GM21381 (cell line): ENCODE data around the gene PLEKHH1.
"Not testable (repeated sequence)": the region's sequence is repeated elsewhere in the genome, so short reads cannot be mapped to it uniquely, and the experiment has no call there.

ENCODE experiments used
- ATAC-seq: cut with Tn5 transposase; IDR thresholded peaks from one replicate; pipeline ENCODE4 v1.9.1; 2021; ENCODE audit warnings: mild to moderate bottlenecking, moderate library complexity; ENCODE audit not compliant: unreplicated experiment

The PLEKHH1 gene

GRCh38 chr14:67529947-67530935 is 2.8 kb upstream of the PLEKHH1 start:
- ATAC-seq, result no peak

GRCh38 chr14:67532606-67532997 is 488 bp upstream of the PLEKHH1 start:
- no peak for ATAC-seq

- ATAC-seq, result no peak
Measured at GRCh38 chr14:67533754-67534085, 630 bp downstream of the PLEKHH1 start.

DNA sequence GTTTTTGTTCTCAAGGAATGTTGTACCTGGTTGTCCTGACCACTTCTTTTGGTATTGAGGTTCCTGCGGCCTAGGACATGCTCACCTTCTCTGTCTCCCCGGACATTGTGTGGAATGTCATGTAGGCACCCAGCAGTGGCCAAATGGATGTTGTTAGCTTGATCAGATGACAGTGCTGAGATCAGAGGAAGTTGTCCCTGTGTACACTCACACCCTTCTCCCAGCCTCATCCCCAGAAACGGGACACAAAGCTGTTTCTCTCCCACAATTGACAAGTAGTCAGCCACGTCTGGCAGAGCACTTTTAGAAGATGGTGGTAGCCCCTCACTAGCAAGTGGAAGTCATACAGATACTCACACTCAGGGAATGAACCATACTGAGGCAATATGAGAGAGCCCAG is 3.0 kb downstream of the PLEKHH1 start:
- no peak for ATAC-seq

DNA sequence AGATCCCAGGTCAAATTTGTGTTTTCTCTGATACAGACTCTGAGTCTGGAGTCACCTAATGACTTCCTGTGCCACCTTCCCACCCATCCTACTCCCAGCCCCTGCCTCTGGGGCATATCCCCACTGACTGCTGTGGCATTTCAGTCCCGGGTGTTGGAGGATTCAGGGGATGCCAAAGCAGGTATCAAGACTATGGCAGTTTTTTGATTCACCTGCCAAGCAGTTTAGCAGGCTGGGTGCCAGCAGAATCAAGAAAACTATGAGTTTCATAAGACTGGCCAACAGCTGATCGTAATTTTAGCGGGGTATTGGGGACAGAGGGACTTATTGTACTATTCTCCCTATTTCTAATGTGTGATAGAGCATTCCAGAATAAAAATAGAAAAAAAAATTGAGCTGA is 4.6 kb downstream of the PLEKHH1 start:
- no peak for ATAC-seq

DNA sequence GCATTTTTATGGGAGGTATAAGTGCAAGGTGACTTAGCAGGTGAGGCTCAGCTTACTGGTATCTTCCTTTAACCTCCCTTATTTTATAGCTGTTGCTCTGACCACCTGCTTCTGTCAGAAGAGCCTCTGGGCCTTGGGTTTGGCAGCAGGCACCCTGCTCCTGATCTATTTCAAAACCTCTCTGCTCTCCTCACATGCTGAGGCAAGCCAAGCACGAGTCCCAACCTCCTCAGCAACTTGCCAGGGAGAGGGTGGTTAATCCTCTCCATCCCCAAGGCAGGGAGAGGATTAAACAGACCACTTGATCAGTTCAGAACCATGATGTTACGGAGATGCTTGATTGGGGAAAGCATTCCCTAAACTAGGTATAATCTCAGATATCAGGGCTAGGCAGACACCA is 5.4 kb downstream of the PLEKHH1 start:
- ATAC-seq, result no peak

GRCh38 chr14:67539116-67539515 is 6.0 kb downstream of the PLEKHH1 start:
- ATAC-seq, result no peak

GRCh38 chr14:67541448-67542387 is 8.6 kb downstream of the PLEKHH1 start:
- ATAC-seq, result no peak

- ATAC-seq, result not testable (repeated sequence)
Measured at GRCh38 chr14:67542620-67543019, 9.5 kb downstream of the PLEKHH1 start.

GRCh38 chr14:67544590-67544989 is 11.5 kb downstream of the PLEKHH1 start:
- ATAC-seq, result no peak

- no peak for ATAC-seq
Measured at GRCh38 chr14:67547224-67547780, 14.2 kb downstream of the PLEKHH1 start.

DNA sequence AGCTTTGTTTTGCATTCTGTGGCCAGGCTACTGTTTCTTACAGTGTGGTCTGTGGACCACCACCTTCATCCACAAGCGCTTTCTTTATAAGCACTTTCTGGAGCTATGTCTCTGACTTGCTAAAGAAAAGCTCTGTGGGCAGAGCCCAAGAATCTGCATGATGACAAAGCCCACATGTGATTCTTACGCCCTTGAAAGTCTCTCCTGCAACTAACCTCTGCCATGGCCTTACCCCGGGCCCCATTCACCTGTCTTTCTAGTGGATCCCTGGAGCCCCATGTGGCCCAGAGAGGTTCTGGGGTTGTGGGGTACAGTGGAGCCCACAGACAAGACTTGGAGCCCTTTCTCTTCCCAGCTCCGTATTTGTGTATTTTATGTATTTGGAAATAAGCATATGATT is 16.6 kb downstream of the PLEKHH1 start:
- ATAC-seq, result no peak

DNA sequence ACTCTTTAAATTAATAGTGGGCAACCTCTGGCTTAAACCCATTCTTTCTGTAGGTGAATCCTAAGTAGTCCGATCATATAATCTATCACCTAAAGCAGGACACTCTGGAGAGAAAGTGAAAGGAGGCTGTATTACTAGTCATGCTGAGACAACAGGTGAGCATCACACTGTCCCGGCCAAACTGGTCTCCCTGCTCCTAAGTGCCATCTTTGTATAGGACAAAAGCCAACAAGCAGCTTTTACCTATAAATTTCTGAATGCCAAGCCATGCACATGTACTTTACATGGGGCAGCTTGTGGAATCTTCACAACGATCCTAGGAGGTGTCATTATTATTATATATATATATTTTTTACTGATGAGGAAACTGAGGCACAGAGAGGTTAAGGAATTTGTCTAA is 18.0 kb downstream of the PLEKHH1 start:
- ATAC-seq, result no peak

DNA sequence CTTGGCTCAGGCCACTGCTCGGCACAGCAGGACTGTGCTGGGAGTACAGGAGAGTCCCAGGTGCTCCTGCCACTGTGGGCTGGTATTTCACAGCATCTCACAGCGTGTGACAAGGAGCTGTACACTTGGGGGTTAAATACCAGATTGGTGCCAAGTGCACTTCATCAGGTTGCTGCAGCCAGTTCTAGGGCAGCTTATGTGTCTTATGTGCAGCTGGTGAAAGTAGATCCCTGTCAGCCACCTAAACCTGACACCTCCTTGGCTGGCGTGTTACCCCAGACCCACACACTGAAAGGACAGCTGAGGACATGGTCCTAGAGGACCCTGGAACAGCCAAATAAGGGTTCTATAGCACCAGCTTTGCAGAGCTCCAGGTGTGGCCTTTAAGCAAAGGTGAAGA is 18.9 kb downstream of the PLEKHH1 start:
- no peak for ATAC-seq

- ATAC-seq, result no peak
Measured at GRCh38 chr14:67553547-67553946, 20.5 kb downstream of the PLEKHH1 start.

DNA sequence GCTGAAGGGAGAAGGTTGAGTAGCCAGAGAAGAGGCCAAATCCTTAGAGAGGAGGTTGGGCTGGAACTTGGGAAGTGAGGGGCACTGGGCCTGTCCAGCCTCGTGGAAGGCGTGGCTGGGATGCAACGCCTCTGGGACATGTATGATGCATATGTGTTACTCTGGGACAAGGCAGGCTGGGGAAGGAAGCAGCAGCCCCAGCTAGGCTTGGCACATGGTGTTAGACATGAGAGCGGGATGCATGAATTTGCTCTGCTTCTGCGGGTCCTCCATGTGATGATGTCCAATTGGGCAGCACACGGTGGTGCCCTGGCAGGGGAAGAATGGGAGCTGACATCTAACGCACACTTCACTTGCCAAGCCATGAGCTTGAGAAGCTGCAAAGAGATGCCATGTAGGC is 21.3 kb downstream of the PLEKHH1 start:
- ATAC-seq, result no peak

GRCh38 chr14:67555518-67556090 is 22.5 kb downstream of the PLEKHH1 start:
- ATAC-seq, result no peak

- no peak for ATAC-seq
Measured at GRCh38 chr14:67556671-67557070, 23.6 kb downstream of the PLEKHH1 start.

DNA sequence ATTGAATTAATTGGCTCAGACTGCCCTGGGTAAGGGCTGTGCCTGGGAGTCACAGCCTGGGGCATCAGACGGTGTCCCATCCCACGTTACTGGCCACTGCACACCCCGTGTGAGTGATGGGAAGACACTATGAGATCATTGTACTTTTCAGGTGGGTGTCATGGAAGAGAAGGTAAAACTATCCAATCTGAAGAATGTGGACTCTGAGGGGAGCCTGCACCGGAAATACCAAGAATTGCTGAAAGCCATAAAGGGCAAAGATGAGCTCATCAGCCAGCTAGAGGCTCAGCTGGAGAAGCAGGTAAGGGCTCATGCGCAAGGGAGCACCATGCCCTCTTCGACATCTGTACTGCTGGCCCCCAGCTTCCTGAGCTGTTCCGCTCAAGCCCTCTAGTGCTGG is 24.0 kb downstream of the PLEKHH1 start:
- ATAC-seq, result no peak

GRCh38 chr14:67557656-67558055 is 24.6 kb downstream of the PLEKHH1 start:
- ATAC-seq, result no peak

DNA sequence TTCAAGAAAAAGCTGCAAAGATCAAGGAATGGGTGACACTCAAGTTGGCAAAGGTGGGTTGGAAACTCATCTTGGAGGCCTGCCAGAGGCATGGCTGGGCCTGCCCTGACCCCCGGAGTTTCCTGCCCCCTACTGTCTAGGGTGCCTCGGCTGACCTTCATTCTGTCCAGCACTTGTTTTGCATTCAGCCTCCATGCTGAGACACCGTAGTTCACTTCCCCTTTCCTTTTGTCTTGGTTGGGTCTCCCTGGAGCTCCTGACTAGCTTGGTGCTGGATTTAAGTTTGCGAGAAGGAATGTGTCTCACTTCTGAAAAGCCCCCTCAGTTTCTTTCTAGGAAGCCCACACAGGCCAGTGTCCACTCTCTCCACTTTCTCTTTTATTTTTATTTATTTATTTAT is 26.5 kb downstream of the PLEKHH1 start:
- ATAC-seq, result no peak
